HCT116 (cell line): ENCODE results near the gene STRN. TPM values are rescaled to one million over a fixed set of nuclear protein-coding genes. Genes with fewer than 3 reads are reported as not detected.

Experiments
- ATAC-seq: fragments of 200-7000 bp; cut with Tn5 transposase; 2 replicates; pipeline ENCODE4 v1.9.1; 2020; ENCODE audit warnings: mild to moderate bottlenecking, moderate library complexity
- BruUV-seq: library from RNA; stranded (reverse); fragments of 400-500 nt; replicated peaks from 2 replicates; lab custom pipeline; 2021; lab: Mats Ljungman, UMichigan
- CTCF ChIA-PET: fragments of 300-600 bp; sonication (Branson Sonifier 250); formaldehyde crosslinking; loops from one replicate; lab custom pipeline; 2021; ENCODE audit warnings: antibody characterized with exemption; lab: Charles Lee
- POLR2A ChIA-PET: fragments of 300-600, 350-600 bp; sonication (Branson Sonifier 250); formaldehyde crosslinking; loops from one replicate; lab custom pipeline; 2021; ENCODE audit warnings: antibody characterized with exemption; lab: Charles Lee
- RAD21 ChIA-PET, 2 experiments: fragments of 300-600 bp; sonication (Branson Sonifier 250); formaldehyde crosslinking; loops; one replicate each; lab custom pipeline; 2023; ENCODE audit warnings: low total read pairs in 2 of 2; ENCODE audit not compliant: uncharacterized antibody in 2 of 2, unreplicated experiment in 2 of 2, low non-redundant PET in 1 of 2; lab: Charles Lee
- DNase-seq: peaks from one replicate; pipeline ENCODE4 v3.0.0-alpha.2; 2010; ENCODE audit warnings: low read depth, low spot score
- H2AFZ ChIP-seq: fragments of 200-600 bp; shearing (Covaris generic), sonication (generic); 2 replicates; pipeline ENCODE4 v1.6.1; 2017; ENCODE audit warnings: low read depth, mixed run types, mixed read lengths, antibody characterized with exemption, low read length; ENCODE audit not compliant: poor library complexity, severe bottlenecking
- H3K27ac ChIP-seq: 2 replicates; pipeline ENCODE4 v1.5.1; 2012; ENCODE audit warnings: low read depth, low read length
- H3K27me3 ChIP-seq: fragments of 200-600 bp; sonication (generic); 2 replicates; pipeline ENCODE4 v1.6.1; 2016; ENCODE audit warnings: mixed run types, low read length, mixed read lengths; ENCODE audit not compliant: insufficient read depth
- H3K36me3 ChIP-seq, 2 experiments: fragments of 200-500 bp in 1 of 2; fragments of 200-600 bp in 1 of 2; sonication (Bioruptor generic) in 1 of 2; sonication (generic) in 1 of 2; 2 replicates each; pipeline versions ENCODE4 v1.5.1 to v1.6.1; 2014 to 2016; ENCODE audit warnings: low read length in 2 of 2, inconsistent platforms in 1 of 2, mixed read lengths in 1 of 2, mixed run types in 1 of 2; ENCODE audit not compliant: insufficient read depth in 2 of 2, control insufficient read depth in 1 of 2
- H3K4me1 ChIP-seq, 2 experiments: fragments of 200-600 bp in 1 of 2; sonication (generic) in 1 of 2; 2 replicates each; pipeline versions ENCODE4 v1.5.1 to v1.6.1; 2012 to 2017; ENCODE audit warnings: low read length in 2 of 2, inconsistent platforms in 1 of 2, mild to moderate bottlenecking in 1 of 2, mixed read lengths in 1 of 2, mixed run types in 1 of 2, moderate library complexity in 1 of 2; ENCODE audit not compliant: insufficient read depth in 2 of 2, control insufficient read depth in 1 of 2
- H3K4me2 ChIP-seq: fragments of 200-600 bp; sonication (generic); 2 replicates; pipeline ENCODE4 v1.6.1; 2017; ENCODE audit warnings: mixed run types, low read length, mixed read lengths
- H3K4me3 ChIP-seq, 2 experiments: fragments of 200-600 bp in 1 of 2; sonication (generic) in 1 of 2; replicated peaks in 1 of 2; 2 replicates each; pipeline ENCODE4 v1.5.1; 2011 to 2016; ENCODE audit warnings: low read length in 2 of 2, control low read depth in 1 of 2, low read depth in 1 of 2, mild to moderate bottlenecking in 1 of 2, mixed read lengths in 1 of 2, mixed run types in 1 of 2
- H3K79me2 ChIP-seq: fragments of 200-600 bp; sonication (generic); 2 replicates; pipeline ENCODE4 v1.6.1; 2017; ENCODE audit warnings: mild to moderate bottlenecking, mixed run types, low read length, moderate library complexity, mixed read lengths; ENCODE audit not compliant: insufficient read depth
- H3K9ac ChIP-seq: fragments of 200-600 bp; sonication (generic); 2 replicates; pipeline ENCODE4 v1.6.1; 2016; ENCODE audit warnings: low read length, mixed read lengths
- H3K9me2 ChIP-seq: fragments of 200-600 bp; sonication (generic), shearing (Covaris generic); 2 replicates; pipeline ENCODE4 v1.6.1; 2017; ENCODE audit warnings: mixed run types, mild to moderate bottlenecking, moderate library complexity; ENCODE audit not compliant: insufficient read depth
- H3K9me3 ChIP-seq, 2 experiments: fragments of 200-500 bp in 1 of 2; fragments of 200-600 bp in 1 of 2; sonication (Bioruptor generic) in 1 of 2; sonication (generic) in 1 of 2; 2 replicates each; pipeline ENCODE4 v1.6.1; 2014 to 2017; ENCODE audit warnings: low read length in 2 of 2, mixed read lengths in 2 of 2, inconsistent platforms in 1 of 2, low read depth in 1 of 2, mild to moderate bottlenecking in 1 of 2, mixed run types in 1 of 2, moderate library complexity in 1 of 2; ENCODE audit not compliant: control insufficient read depth in 1 of 2, insufficient read depth in 1 of 2
- H4K20me1 ChIP-seq: fragments of 200-600 bp; sonication (generic), shearing (Covaris generic); 2 replicates; pipeline ENCODE4 v1.6.1; 2017; ENCODE audit warnings: mixed run types, mild to moderate bottlenecking, moderate library complexity; ENCODE audit not compliant: insufficient read depth
- CEBPB ChIP-seq: IDR thresholded peaks from 2 replicates; pipeline ENCODE4 v1.6.1; 2012; ENCODE audit warnings: low read depth
- ELF1 ChIP-seq: IDR thresholded peaks from 2 replicates; pipeline ENCODE4 v1.6.1; 2012; ENCODE audit warnings: low read depth, borderline replicate concordance
- EZH2 ChIP-seq: fragments of 200-600 bp; sonication (generic); IDR thresholded peaks from 2 replicates; pipeline ENCODE4 v1.6.1; 2017; ENCODE audit warnings: antibody characterized with exemption, mixed run types
- RAD21 ChIP-seq: IDR thresholded peaks from 2 replicates; pipeline ENCODE4 v1.6.1; 2012; ENCODE audit warnings: low read depth, mild to moderate bottlenecking
- ZFX ChIP-seq: fragments of 450-650 bp; IDR thresholded peaks from 2 replicates; pipeline ENCODE4 v1.6.1; 2017
- intact Hi-C: fragments of 100-400 bp; cut with micrococcal nuclease; formaldehyde crosslinking; loops from 2 replicates; pipeline ENCODE4 v1.10.0; 2022
- total RNA-seq: library from RNA; stranded (reverse); gene quantifications from one replicate; pipeline ENCODE4 v1.2.1, GENCODE V29; 2021; ENCODE audit not compliant: unreplicated experiment
- TF ChIP-seq, protein P1 (sequence below): IDR thresholded peaks from 2 replicates; pipeline ENCODE4 v1.6.1; 2012

STRN gene
- total RNA-seq, 1 experiment from 2014 or later: 26.4 TPM

DNA sequence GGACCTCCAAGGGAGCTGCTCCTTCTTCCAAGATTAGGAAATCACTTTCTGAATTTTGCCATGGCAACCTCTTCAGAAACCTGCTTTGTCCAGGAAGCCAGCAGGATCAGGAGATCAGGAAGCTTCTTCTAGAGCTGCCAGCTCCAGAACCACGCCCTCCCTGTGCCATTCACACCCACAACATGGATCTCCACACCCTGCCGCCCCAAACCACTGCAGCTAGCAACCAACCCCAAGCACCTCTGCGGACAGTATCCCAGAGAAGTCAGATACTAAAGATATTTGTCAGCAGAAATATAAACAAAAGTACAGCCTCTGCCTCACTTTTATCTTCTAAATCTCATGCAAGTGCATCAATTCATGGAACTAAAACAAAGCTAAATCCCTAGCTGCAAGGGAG lies 163.4 kb downstream of the STRN start:
- no peaks in the 10 kb centered on the region for H3K9me2 ChIP-seq
- H3K4me3 ChIP-seq: no peak overlapping the region
- H3K4me2 ChIP-seq: no peak overlapping the region
- POLR2A ChIA-PET: no interaction called here
- ATAC-seq: no peak
- no peak for TF ChIP-seq ZFX
- TF ChIP-seq, protein P1, sequence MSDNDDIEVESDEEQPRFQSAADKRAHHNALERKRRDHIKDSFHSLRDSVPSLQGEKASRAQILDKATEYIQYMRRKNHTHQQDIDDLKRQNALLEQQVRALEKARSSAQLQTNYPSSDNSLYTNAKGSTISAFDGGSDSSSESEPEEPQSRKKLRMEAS: no peak
- TF ChIP-seq, all 23 proteins: peak for 0
- no peak for DNase-seq
- Histone ChIP-seq H3K79me2 (no peaks in the 10 kb centered on the region), H3K27ac (no peak overlapping the region), H2AFZ (no peak overlapping the region), H3K9ac (no peak overlapping the region), H3K27me3 (no peaks in the 10 kb centered on the region), H3K9me3 (no peaks in the 10 kb centered on the region), H4K20me1 (no peaks in the 10 kb centered on the region), H3K4me1 (no peaks in the 10 kb centered on the region), H3K36me3 (no peaks in the 10 kb centered on the region)
- RAD21 ChIA-PET: no interaction called here
- BruUV-seq: no TSS peak
- intact Hi-C loops: no loop called here
- CTCF ChIA-PET: no interaction called here

DNA sequence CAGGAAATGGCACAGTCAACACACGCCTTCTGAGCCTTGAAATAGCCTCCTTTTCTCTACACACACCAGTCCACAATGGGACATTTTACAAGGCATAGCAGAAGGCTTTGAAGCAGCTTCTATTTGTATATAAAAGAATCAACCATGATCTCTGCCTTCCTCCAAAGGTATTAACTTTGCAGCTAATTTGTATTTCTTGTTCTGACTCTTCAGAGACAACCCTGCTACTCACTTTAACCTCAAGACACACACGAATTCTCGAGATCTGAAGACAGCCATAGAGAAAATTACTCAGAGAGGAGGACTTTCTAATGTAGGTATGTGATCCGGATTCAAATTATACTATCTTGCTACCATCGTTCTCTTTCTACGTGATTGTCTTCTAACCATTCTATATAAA lies 165.2 kb downstream of the STRN start:
- POLR2A ChIA-PET: no interaction called here
- H3K4me2 ChIP-seq: no peak overlapping the region
- H3K79me2 ChIP-seq: no peaks in the 10 kb centered on the region
- H3K27me3 ChIP-seq: no peaks in the 10 kb centered on the region
- no peaks in the 10 kb centered on the region for H3K9me3 ChIP-seq
- no peak overlapping the region for H3K4me3 ChIP-seq
- H3K4me1 ChIP-seq: no peaks in the 10 kb centered on the region
- H3K36me3 ChIP-seq: no peaks in the 10 kb centered on the region
- CTCF ChIA-PET: no interaction called here
- no peak overlapping the region for H3K9ac ChIP-seq
- no peak for DNase-seq
- TF ChIP-seq, protein P1: no peak
- TF ChIP-seq EZH2 (no peak), ELF1 (no peak), CEBPB (no peak), RAD21 (no peak)
- TF ChIP-seq, all 23 proteins: peak for 0
- BruUV-seq: no TSS peak
- no peaks in the 10 kb centered on the region for H3K9me2 ChIP-seq
- no peak for ATAC-seq
- no peak overlapping the region for H2AFZ ChIP-seq
- intact Hi-C loops: no loop called here
- H4K20me1 ChIP-seq: no peaks in the 10 kb centered on the region
- RAD21 ChIA-PET: no interaction called here
- H3K27ac ChIP-seq: no peak overlapping the region
